K562 (cell line): ENCODE data around the gene KRT80. TPM values are rescaled to one million over a fixed set of nuclear protein-coding genes. Genes with fewer than 3 reads are reported as not detected.

Source experiments
- ATAC-seq: fragments of 200-7000 bp; cut with Tn5 transposase; 3 replicates; pipeline ENCODE4 v1.9.1; 2020; ENCODE audit warnings: moderate library complexity
- BruUV-seq: library from RNA; stranded (reverse); fragments of 400-500 nt; replicated peaks from 2 replicates; lab custom pipeline; 2021; lab: Mats Ljungman, UMichigan
- CTCF ChIA-PET: fragments of 300-600 bp; formaldehyde crosslinking; extraction: SDS; loops from one replicate; lab custom pipeline; 2021; ENCODE audit warnings: low intra/inter-chr PET ratio; lab: Yijun Ruan, JAX
- POLR2A ChIA-PET: fragments of 300-600, 350-650 bp; sonication (Branson Sonifier 250); formaldehyde crosslinking; extraction: SDS; loops from one replicate; lab custom pipeline; 2021; ENCODE audit warnings: antibody characterized with exemption, inconsistent platforms; lab: Yijun Ruan, JAX
- DNase-seq, 4 experiments: peaks; one replicate each; pipeline versions ENCODE4 v3.0.0 to v3.0.0-alpha.2; 2011 to 2018; ENCODE audit warnings: low spot score in 3 of 4, mixed read lengths in 3 of 4; ENCODE audit errors: extremely low read depth in 1 of 4
- FAIRE-seq: peaks from 2 replicates; lab custom pipeline; 2011; peaks lifted over from hg19 to GRCh38; lab: Jason Lieb, UNC
- H2AFZ ChIP-seq: 2 replicates; pipeline ENCODE4 v1.6.0; 2011; ENCODE audit warnings: low read depth, low read length, control low read depth, inconsistent platforms
- H3K27ac ChIP-seq: fragments of 200-600 bp; 3 replicates; pipeline ENCODE4 v1.8.0; 2011; ENCODE audit warnings: low read depth, mild to moderate bottlenecking, control low read depth, inconsistent platforms, low read length, moderate library complexity, mixed read lengths; ENCODE audit errors: extremely low read depth
- H3K27me3 ChIP-seq, 2 experiments: fragments of 300-600 bp in 1 of 2; 2 replicates in 1 of 2; 3 replicates in 1 of 2; pipeline versions ENCODE4 v1.6.0 to v1.8.0; 2011; ENCODE audit warnings: inconsistent platforms in 2 of 2, low read length in 2 of 2, mild to moderate bottlenecking in 1 of 2, mixed read lengths in 1 of 2, moderate library complexity in 1 of 2; ENCODE audit not compliant: control insufficient read depth in 2 of 2, insufficient read depth in 2 of 2
- H3K36me3 ChIP-seq: fragments of 300-600 bp; 3 replicates; pipeline ENCODE4 v1.8.0; 2011; ENCODE audit warnings: mild to moderate bottlenecking, low read length, inconsistent platforms; ENCODE audit not compliant: control insufficient read depth, insufficient read depth
- H3K4me1 ChIP-seq, 2 experiments: fragments of 200-600 bp in 1 of 2; replicated peaks in 1 of 2; 2 replicates in 1 of 2; 3 replicates in 1 of 2; pipeline versions ENCODE4 v1.5.1 to v1.8.0; 2011; ENCODE audit warnings: inconsistent platforms in 2 of 2, low read length in 2 of 2, mild to moderate bottlenecking in 1 of 2, mixed read lengths in 1 of 2, moderate library complexity in 1 of 2; ENCODE audit not compliant: control insufficient read depth in 2 of 2, insufficient read depth in 2 of 2
- H3K4me2 ChIP-seq: 2 replicates; pipeline ENCODE4 v1.6.1; 2011; ENCODE audit warnings: low read length, control low read depth, inconsistent platforms, mixed read lengths; ENCODE audit not compliant: insufficient read depth
- H3K4me3 ChIP-seq: fragments of 200-600 bp; sonication (generic), shearing (Covaris generic); 2 replicates; pipeline ENCODE4 v1.5.1; 2016; ENCODE audit warnings: control low read depth, inconsistent platforms
- H3K79me2 ChIP-seq: fragments of 200-600 bp; 3 replicates; pipeline ENCODE4 v1.8.0; 2011; ENCODE audit warnings: low read length, inconsistent platforms; ENCODE audit not compliant: control insufficient read depth, insufficient read depth
- H3K9ac ChIP-seq, 2 experiments: 2 replicates each; pipeline versions ENCODE4 v1.6.0 to v1.6.1; 2011; ENCODE audit warnings: low read depth in 2 of 2, low read length in 2 of 2, control low read depth in 1 of 2, inconsistent platforms in 1 of 2, mild to moderate bottlenecking in 1 of 2, mixed read lengths in 1 of 2; ENCODE audit not compliant: insufficient read depth in 1 of 2
- H3K9me1 ChIP-seq: one replicate; pipeline ENCODE4 v1.6.0; 2011; ENCODE audit warnings: inconsistent platforms, mild to moderate bottlenecking, low read length, moderate library complexity; ENCODE audit not compliant: control insufficient read depth, insufficient read depth
- H3K9me3 ChIP-seq: replicated peaks from 2 replicates; pipeline ENCODE4 v1.5.1; 2011; ENCODE audit warnings: low read depth, low read length, inconsistent platforms; ENCODE audit not compliant: control insufficient read depth, insufficient read depth
- H4K20me1 ChIP-seq: replicated peaks from 2 replicates; pipeline ENCODE4 v1.6.1; 2011; ENCODE audit warnings: low read length, inconsistent platforms, mixed read lengths; ENCODE audit not compliant: control insufficient read depth, insufficient read depth
- NR3C1 ChIP-seq: sonication (generic); formaldehyde crosslinking; IDR thresholded peaks from 2 replicates; pipeline ENCODE4 v1.8.1; 2022; ENCODE audit warnings: missing genetic modification reagents
- POU5F1 ChIP-seq: fragments of 150-350 bp; IDR thresholded peaks from 2 replicates; pipeline ENCODE4 v1.6.1; 2014; ENCODE audit warnings: borderline replicate concordance, low read length, low read depth, mild to moderate bottlenecking; ENCODE audit not compliant: partially characterized antibody
- ZNF384 ChIP-seq: IDR thresholded peaks from 2 replicates; pipeline ENCODE4 v1.6.1; 2012; ENCODE audit warnings: low read depth, low read length, improper control_type of control experiment
- WGBS: fragments of 100-300 bp; shearing (Covaris generic); methylation state at CpG from one replicate; pipeline ENCODE4 v1.1.6; 2016; ENCODE audit warnings: low coverage, mixed read lengths; ENCODE audit not compliant: insufficient coverage; ENCODE audit errors: missing lambda C conversion rate; 5-methylcytosine and 5-hydroxymethylcytosine counted together
- in situ Hi-C: fragments of 300-500 bp; cut with MboI; formaldehyde crosslinking; loops from 4 replicates; pipeline ENCODE4 v1.15.0; 2018; ENCODE audit warnings: inconsistent platforms, mixed read lengths
- intact Hi-C: fragments of 100-400 bp; cut with micrococcal nuclease; formaldehyde crosslinking; loops from 2 replicates; pipeline ENCODE4 v1.14.2; 2022
- polyA plus RNA-seq, 8 experiments: library from polyadenylated mRNA; depleted of rRNA in 4 of 8; stranded (reverse) in 5 of 8; unstranded in 3 of 8; fragments of >200 nt; fragmentation: Nextera tagmentation in 2 of 8; fragmentation: Illumina TruSeq in 1 of 8; extraction: Ambion mirVana in 2 of 8; extraction: Trizol in 1 of 8; gene quantifications; 2 replicates each; pipeline versions ENCODE4 v1.2.1 to v1.2.3, GENCODE V29; 2011 to 2014; ENCODE audit warnings: inconsistent platforms in 1 of 8, missing spikeins in 1 of 8
- total RNA-seq, 7 experiments: library from RNA; depleted of rRNA in 6 of 7; stranded (reverse); fragments of >200 nt in 6 of 7; fragmentation: Illumina TruSeq in 2 of 7; extraction: Trizol in 2 of 7; gene quantifications; 2 replicates each; pipeline versions ENCODE4 v1.2.1 to v1.2.3, GENCODE V29; 2011 to 2021; ENCODE audit warnings: low replicate concordance in 1 of 7
- TF ChIP-seq, protein P1 (sequence below), 2 experiments: IDR thresholded peaks; 2 replicates each; pipeline ENCODE4 v1.6.1; 2012; ENCODE audit warnings: improper control_type of control experiment in 2 of 2, low read depth in 2 of 2, low read length in 2 of 2, borderline replicate concordance in 1 of 2
- TF ChIP-seq, protein P2 (sequence below): fragments of 250-450 bp; sonication (Bioruptor Pico); IDR thresholded peaks from 2 replicates; pipeline ENCODE4 v1.5.0; 2021
- TF ChIP-seq, protein P3 (sequence below): fragments of 250-450 bp; sonication (Bioruptor Pico); IDR thresholded peaks from 2 replicates; pipeline ENCODE4 v1.8.0; 2022; ENCODE audit warnings: moderate library complexity, mild to moderate bottlenecking, inconsistent platforms
- TF ChIP-seq, protein P4 (sequence below): sonication (generic); formaldehyde crosslinking; IDR thresholded peaks from 2 replicates; pipeline ENCODE4 v1.8.0; 2022; ENCODE audit warnings: missing genetic modification reagents, mild to moderate bottlenecking, moderate library complexity, borderline replicate concordance

KRT80 gene
- total and polyA plus RNA-seq, 9 of the 15 experiments (the other 6 are each of a cell fraction or from before 2014, with no cell fraction given): not detected

DNA sequence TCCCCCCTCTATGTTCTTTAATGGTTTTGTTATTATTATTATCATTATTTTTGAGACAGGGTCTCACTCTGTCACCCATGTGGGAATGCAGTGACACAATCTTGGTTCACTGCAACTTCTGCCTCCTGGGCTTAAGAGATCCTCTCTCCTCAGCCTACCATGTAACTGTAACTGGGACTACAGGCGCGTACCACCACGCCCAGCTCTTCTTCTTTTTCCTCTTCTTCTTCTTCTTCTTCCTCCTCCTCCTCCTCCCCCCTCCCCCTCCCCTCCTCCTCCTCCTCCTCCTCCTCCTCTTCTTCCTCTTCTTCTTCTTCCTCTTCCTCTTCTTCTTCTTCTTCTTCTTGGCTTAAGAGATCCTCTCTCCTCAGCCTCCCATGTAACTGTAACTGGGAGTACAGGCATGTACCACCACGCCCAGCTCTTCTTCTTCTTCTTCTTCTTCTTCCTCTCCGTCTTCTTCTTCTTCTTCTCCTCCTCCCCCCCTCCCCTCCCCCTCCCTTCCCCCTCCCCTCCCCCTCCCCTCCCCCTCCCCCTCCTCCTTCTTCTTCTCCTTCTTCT is 35.9 kb upstream of the KRT80 start (continued):
- TF ChIP-seq, protein P1, sequence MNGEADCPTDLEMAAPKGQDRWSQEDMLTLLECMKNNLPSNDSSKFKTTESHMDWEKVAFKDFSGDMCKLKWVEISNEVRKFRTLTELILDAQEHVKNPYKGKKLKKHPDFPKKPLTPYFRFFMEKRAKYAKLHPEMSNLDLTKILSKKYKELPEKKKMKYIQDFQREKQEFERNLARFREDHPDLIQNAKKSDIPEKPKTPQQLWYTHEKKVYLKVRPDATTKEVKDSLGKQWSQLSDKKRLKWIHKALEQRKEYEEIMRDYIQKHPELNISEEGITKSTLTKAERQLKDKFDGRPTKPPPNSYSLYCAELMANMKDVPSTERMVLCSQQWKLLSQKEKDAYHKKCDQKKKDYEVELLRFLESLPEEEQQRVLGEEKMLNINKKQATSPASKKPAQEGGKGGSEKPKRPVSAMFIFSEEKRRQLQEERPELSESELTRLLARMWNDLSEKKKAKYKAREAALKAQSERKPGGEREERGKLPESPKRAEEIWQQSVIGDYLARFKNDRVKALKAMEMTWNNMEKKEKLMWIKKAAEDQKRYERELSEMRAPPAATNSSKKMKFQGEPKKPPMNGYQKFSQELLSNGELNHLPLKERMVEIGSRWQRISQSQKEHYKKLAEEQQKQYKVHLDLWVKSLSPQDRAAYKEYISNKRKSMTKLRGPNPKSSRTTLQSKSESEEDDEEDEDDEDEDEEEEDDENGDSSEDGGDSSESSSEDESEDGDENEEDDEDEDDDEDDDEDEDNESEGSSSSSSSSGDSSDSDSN (IDR thresholded peaks at IDR 0.05; ENCODE audit: borderline replicate concordance in 1 of 2, low read depth in 2 of 2, low read length in 2 of 2): no peak
- no peak for TF ChIP-seq ZNF384
- TF ChIP-seq, all 486 proteins: peak for 0

DNA sequence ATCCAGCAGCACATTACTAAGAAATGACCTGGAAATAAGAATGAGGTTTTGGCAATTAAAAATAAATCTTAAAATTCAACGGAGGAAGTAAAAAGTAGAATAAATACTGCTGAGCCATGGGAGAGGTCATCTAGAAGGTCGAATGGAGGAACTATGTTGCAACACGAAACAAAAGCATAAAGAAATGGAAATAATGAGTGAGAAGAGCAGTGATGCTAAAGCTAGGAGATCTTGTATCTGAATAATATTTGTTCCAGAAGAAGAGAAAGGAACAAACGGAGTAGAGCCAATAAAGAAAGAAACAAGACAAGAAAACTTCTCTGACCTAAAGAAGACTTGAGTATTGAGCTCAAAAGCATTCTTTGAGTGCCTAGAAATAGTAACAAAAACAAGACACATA is 34.6 kb upstream of the KRT80 start:
- Histone ChIP-seq H3K4me3 (no peak overlapping the region), H3K36me3 (no peaks in the 10 kb centered on the region), H4K20me1 (no peaks in the 10 kb centered on the region), H2AFZ (no peak overlapping the region), H3K27ac (no peak overlapping the region), H3K4me1 (no peaks in the 10 kb centered on the region), H3K9me1 (no peaks in the 10 kb centered on the region), H3K27me3 (peaks cover 0 to 13% of the 10 kb centered on the region in 2 experiments; a peak in 2 of 5 replicates), H3K79me2 (no peaks in the 10 kb centered on the region), H3K4me2 (no peak overlapping the region), H3K9me3 (no peaks in the 10 kb centered on the region), H3K9ac (no peak overlapping the region)
- no peak for TF ChIP-seq NR3C1 (CRISPR knock-in tag)
- TF ChIP-seq, protein P2, sequence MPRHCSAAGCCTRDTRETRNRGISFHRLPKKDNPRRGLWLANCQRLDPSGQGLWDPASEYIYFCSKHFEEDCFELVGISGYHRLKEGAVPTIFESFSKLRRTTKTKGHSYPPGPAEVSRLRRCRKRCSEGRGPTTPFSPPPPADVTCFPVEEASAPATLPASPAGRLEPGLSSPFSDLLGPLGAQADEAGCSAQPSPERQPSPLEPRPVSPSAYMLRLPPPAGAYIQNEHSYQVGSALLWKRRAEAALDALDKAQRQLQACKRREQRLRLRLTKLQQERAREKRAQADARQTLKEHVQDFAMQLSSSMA (CRISPR knock-in tag): no peak
- TF ChIP-seq, protein P3, sequence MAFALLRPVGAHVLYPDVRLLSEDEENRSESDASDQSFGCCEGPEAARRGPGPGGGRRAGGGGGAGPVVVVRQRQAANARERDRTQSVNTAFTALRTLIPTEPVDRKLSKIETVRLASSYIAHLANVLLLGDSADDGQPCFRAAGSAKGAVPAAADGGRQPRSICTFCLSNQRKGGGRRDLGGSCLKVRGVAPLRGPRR (CRISPR knock-in tag): no peak
- TF ChIP-seq, protein P4, sequence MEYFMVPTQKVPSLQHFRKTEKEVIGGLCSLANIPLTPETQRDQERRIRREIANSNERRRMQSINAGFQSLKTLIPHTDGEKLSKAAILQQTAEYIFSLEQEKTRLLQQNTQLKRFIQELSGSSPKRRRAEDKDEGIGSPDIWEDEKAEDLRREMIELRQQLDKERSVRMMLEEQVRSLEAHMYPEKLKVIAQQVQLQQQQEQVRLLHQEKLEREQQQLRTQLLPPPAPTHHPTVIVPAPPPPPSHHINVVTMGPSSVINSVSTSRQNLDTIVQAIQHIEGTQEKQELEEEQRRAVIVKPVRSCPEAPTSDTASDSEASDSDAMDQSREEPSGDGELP (CRISPR knock-in tag): no peak
- TF ChIP-seq POU5F1: no peak
- intact Hi-C loops: no loop called here
- BruUV-seq: no TSS peak
- DNase-seq (no peak), FAIRE-seq (no peak), ATAC-seq (no peak)
- ChIA-PET CTCF (no interaction called here), POLR2A (no interaction called here)
- in situ Hi-C loops: no loop called here
- WGBS: 1% methylated on average over 4 of the region's 4 CpGs
